ENCODE measurements around the gene DMRTA2.

DMRTA2 gene

DNA sequence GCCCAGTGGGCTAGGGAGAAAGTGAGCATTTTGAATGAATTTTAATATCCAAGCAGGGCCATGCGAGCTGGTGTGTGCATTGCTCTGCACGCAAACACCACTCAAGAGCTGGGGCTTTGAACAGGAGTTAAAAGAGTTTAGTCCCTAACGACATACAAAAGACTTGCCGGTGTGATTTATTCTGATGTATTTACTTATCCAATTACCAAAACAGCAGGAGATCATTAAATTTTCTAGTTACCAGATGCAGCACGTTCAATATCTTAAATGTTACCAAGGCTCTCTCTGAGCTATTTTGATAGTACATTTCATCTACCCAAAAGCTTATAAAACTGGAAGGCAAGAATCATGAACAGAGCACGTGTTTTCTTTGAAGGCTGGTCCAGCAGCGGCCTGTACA lies 30.0 kb upstream of the DMRTA2 start:
- POLR2A ChIA-PET, result no interaction called here
- TF ChIP-seq FOXA1 (IDR thresholded peaks at IDR 0.05) (no peak), SUZ12 (IDR thresholded peaks at IDR 0.05) (no peak), TARDBP (IDR thresholded peaks at IDR 0.05) (no peak), FOXK2 (IDR thresholded peaks at IDR 0.05) (no peak), FOXM1 (IDR thresholded peaks at IDR 0.05; ENCODE audit: borderline replicate concordance) (no peak), ARNT (IDR thresholded peaks at IDR 0.05) (no peak), L3MBTL2 (conservative IDR thresholded peaks at IDR 0.05) (no peak), SP1 (IDR thresholded peaks at IDR 0.05) (no peak), NFRKB (IDR thresholded peaks at IDR 0.05) (no peak), CTBP1 (IDR thresholded peaks at IDR 0.05; ENCODE audit: borderline replicate concordance) (no peak), BHLHE40 (IDR thresholded peaks at IDR 0.05; ENCODE audit: borderline replicate concordance) (no peak), HDGF (IDR thresholded peaks at IDR 0.05; ENCODE audit: borderline replicate concordance) (no peak), ELF4 (IDR thresholded peaks at IDR 0.05) (no peak), ZNF384 (IDR thresholded peaks at IDR 0.05) (no peak), LEF1 (IDR thresholded peaks at IDR 0.05; ENCODE audit: borderline replicate concordance) (no peak)
- TF ChIP-seq, protein P1, sequence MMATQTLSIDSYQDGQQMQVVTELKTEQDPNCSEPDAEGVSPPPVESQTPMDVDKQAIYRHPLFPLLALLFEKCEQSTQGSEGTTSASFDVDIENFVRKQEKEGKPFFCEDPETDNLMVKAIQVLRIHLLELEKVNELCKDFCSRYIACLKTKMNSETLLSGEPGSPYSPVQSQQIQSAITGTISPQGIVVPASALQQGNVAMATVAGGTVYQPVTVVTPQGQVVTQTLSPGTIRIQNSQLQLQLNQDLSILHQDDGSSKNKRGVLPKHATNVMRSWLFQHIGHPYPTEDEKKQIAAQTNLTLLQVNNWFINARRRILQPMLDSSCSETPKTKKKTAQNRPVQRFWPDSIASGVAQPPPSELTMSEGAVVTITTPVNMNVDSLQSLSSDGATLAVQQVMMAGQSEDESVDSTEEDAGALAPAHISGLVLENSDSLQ (IDR thresholded peaks at IDR 0.05), result no peak
- no peak for DNase-seq (ENCODE audit: extremely low spot score)
- CTCF ChIA-PET, result no interaction called here

DNA sequence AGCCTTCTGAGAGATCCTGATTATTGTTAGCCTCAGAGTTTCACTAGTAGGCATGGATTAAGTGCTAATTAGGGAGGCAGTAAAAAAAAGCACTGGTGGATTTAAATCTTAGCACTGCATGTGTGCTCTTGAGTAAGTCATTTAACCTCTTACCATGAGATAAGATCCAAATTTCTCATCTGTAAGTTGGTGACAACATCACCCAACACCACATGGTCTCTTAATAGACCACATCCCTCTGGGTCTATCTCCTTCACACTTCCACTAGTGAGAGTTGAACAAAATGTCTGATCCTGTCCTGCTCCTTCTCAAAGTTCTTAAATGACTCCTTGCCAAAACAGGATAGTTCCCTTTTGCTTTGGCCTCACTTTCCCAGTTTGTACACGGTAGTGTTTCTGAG lies 29.5 kb upstream of the DMRTA2 start:
- POLR2A ChIA-PET, result no interaction called here
- no peak for DNase-seq (ENCODE audit: extremely low spot score)
- CTCF ChIA-PET, result no interaction called here
- TF ChIP-seq FOXK2 (IDR thresholded peaks at IDR 0.05) (no peak), ELF4 (IDR thresholded peaks at IDR 0.05) (no peak), LEF1 (IDR thresholded peaks at IDR 0.05; ENCODE audit: borderline replicate concordance) (no peak), HDGF (IDR thresholded peaks at IDR 0.05; ENCODE audit: borderline replicate concordance) (no peak), SP1 (IDR thresholded peaks at IDR 0.05) (no peak), L3MBTL2 (conservative IDR thresholded peaks at IDR 0.05) (no peak), NFRKB (IDR thresholded peaks at IDR 0.05) (no peak), FOXM1 (IDR thresholded peaks at IDR 0.05; ENCODE audit: borderline replicate concordance) (no peak), FOXA1 (IDR thresholded peaks at IDR 0.05) (no peak), BHLHE40 (IDR thresholded peaks at IDR 0.05; ENCODE audit: borderline replicate concordance) (no peak), TARDBP (IDR thresholded peaks at IDR 0.05) (no peak), ARNT (IDR thresholded peaks at IDR 0.05) (no peak)
- TF ChIP-seq, protein P1 (IDR thresholded peaks at IDR 0.05), result no peak

DNA sequence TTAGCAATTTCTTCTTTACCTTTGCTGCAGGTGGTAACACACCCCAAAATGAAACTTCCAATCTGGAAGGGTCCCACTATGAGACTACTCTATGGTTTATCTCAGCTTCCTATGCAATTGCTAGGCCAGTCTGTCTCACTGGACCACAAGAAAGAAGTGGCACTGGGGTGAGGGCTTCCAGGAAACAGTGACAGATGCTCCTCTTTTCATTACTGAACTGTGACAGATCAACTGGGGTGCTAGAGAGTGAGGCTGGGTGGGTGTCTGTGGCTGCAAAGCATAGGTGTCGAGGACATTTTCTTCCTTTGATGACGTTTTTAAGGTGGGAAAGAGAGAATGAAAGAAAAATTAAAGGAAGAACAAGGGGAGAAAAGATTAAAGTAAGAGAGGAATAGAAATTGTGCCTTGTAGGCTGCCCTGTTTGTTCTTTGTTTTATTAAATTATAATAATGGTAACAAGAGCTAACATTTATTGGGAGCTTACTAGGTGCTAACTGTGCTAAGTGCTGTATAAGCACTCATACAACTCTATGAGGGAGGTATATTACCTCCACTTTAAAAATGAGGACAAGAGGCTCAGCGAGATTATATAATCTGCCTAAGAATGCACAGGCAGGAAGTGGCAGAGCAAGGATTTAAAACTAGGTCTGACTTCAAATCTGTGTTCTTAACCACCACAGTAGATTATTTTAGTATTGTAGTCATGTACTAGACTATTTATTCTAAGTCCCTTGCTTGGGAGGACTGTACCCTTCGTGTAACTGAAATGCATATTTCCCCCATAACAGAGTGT lies 27.8 kb upstream of the DMRTA2 start:
- CTCF ChIA-PET, result no interaction called here
- POLR2A ChIA-PET, result no interaction called here
- TF ChIP-seq HDGF (IDR thresholded peaks at IDR 0.05; ENCODE audit: borderline replicate concordance), result no peak
- TF ChIP-seq SP1 (IDR thresholded peaks at IDR 0.05), result no peak
- no peak for TF ChIP-seq SUZ12 (IDR thresholded peaks at IDR 0.05)
- no peak for TF ChIP-seq L3MBTL2 (conservative IDR thresholded peaks at IDR 0.05)
- no peak for TF ChIP-seq TARDBP (IDR thresholded peaks at IDR 0.05)
- no peak for TF ChIP-seq FOXA1 (IDR thresholded peaks at IDR 0.05)
- TF ChIP-seq, protein P1 (IDR thresholded peaks at IDR 0.05), result no peak
- TF ChIP-seq FOXM1 (IDR thresholded peaks at IDR 0.05; ENCODE audit: borderline replicate concordance), result no peak
- no peak for TF ChIP-seq ARNT (IDR thresholded peaks at IDR 0.05)
- no peak for TF ChIP-seq FOXK2 (IDR thresholded peaks at IDR 0.05)
- no peak for TF ChIP-seq ELF4 (IDR thresholded peaks at IDR 0.05)
- DNase-seq (ENCODE audit: extremely low spot score), result no peak

DNA sequence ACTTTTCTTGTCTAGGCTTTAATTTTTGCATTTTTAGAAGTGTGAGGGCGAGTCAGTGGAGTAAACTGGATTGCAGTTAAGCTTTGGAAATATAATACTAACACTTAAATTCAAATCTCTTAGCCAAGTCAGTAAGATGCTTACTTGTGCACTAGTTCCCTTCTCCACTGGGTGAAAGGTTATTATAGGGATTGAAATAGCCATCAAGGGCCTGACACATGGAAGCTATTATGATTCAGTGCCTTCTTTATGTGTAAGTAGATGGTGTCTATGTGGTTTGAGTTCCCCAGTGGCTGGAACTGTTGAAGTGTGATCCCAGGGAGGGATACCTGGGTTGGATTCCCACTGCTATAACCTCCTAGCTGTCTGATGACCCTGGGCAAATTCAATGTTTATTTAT lies 24.7 kb upstream of the DMRTA2 start:
- TF ChIP-seq NFRKB (IDR thresholded peaks at IDR 0.05), result no peak
- no peak for TF ChIP-seq FOXK2 (IDR thresholded peaks at IDR 0.05)
- TF ChIP-seq SUZ12 (IDR thresholded peaks at IDR 0.05), result no peak
- DNase-seq (ENCODE audit: extremely low spot score), result no peak
- CTCF ChIA-PET, result no interaction called here
- POLR2A ChIA-PET, result interaction anchor here (0.6 kb wide), 1 partner anchor 25 kb away, joined by 3 read pairs; the partner anchor contains the start of gene DMRTA2

DNA sequence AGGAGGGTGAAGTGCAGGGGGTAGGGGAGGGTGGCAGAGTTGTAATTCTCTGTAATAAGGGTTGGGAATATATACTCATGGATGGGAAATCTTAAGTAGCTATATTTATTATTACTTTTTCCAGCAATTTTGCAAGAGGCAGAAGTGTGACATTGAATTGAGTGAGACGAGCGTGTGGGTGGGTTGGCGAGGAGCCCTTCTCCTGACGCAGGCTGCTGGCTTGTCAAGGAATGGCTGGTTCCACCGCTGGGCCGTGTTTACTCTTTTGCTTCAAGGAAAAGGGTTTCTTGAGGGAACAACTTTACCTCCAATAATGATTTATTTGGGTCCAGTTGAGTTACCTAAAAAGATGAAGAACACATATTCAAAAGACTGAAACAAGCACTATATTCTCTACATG lies 17.9 kb upstream of the DMRTA2 start:
- DNase-seq (ENCODE audit: extremely low spot score), result no peak
- no peak for TF ChIP-seq FOXK2 (IDR thresholded peaks at IDR 0.05)
- TF ChIP-seq ELF4 (IDR thresholded peaks at IDR 0.05), result no peak
- no peak for TF ChIP-seq HDGF (IDR thresholded peaks at IDR 0.05; ENCODE audit: borderline replicate concordance)
- no peak for TF ChIP-seq BHLHE40 (IDR thresholded peaks at IDR 0.05; ENCODE audit: borderline replicate concordance)
- TF ChIP-seq NFRKB (IDR thresholded peaks at IDR 0.05), result no peak
- TF ChIP-seq FOXM1 (IDR thresholded peaks at IDR 0.05; ENCODE audit: borderline replicate concordance), result no peak
- TF ChIP-seq, protein P1 (IDR thresholded peaks at IDR 0.05), result no peak
- TF ChIP-seq LEF1 (IDR thresholded peaks at IDR 0.05; ENCODE audit: borderline replicate concordance), result no peak
- no peak for TF ChIP-seq TARDBP (IDR thresholded peaks at IDR 0.05)
- no peak for TF ChIP-seq SP1 (IDR thresholded peaks at IDR 0.05)
- no peak for TF ChIP-seq L3MBTL2 (conservative IDR thresholded peaks at IDR 0.05)
- no peak for TF ChIP-seq ZNF384 (IDR thresholded peaks at IDR 0.05)
- no peak for TF ChIP-seq CTBP1 (IDR thresholded peaks at IDR 0.05; ENCODE audit: borderline replicate concordance)
- no peak for TF ChIP-seq ARNT (IDR thresholded peaks at IDR 0.05)
- TF ChIP-seq FOXA1 (IDR thresholded peaks at IDR 0.05), result no peak
- no peak for TF ChIP-seq SUZ12 (IDR thresholded peaks at IDR 0.05)
- POLR2A ChIA-PET, result interaction anchor here (0.6 kb wide), 1 partner anchor 145 kb away, joined by 4 read pairs; no protein-coding TSS in a partner anchor
- CTCF ChIA-PET, result no interaction called here

All from HEK293T (cell line).